ENCODE results near the gene DIAPH3. TPM values are rescaled to one million over a fixed set of nuclear protein-coding genes. Genes with fewer than 3 reads are reported as not detected.

Gene DIAPH3
- total RNA-seq, 1 donor from 2014 or later = 1.0 TPM

DNA sequence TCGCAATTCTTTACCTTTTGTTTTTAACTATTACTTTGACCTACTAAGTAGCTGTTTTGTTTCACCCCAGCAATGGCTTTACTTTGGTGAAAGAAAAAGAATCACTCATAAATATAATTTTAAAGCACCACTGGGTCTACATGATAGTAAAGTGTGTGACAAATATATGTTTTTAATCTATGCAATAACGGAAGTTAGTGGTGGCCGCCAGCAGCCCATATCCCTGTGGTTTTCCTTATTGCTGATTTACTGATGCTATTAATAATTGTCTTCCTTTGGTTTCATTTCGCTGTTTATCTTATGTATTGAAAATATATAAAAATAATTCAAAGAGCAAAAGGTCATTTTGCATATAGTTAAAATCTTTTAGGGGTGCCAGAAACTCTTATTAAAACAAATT is 491.3 kb downstream of the DIAPH3 start:
- DNase-seq (ENCODE audit: low spot score) = no peak

DNA sequence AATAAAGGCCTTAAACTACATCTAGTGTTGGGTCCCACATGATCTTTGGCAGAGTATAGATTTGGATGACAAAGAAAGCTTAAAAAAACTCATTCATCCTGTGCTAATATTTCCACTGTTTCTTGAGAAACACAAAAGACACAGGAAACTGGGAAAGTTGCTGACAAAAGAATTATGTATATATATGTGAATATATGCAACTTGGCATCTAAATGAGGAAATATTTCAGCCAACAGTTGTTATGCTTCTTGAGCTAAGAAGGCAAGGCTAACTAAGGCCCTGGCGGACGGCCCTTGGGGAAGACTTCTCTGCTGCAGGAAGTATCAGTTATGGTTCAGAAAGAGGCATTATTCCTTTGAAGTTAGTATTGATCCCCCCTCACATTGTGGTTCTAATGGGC is 491.8 kb downstream of the DIAPH3 start:
- no peak for DNase-seq (ENCODE audit: low spot score)

DNA sequence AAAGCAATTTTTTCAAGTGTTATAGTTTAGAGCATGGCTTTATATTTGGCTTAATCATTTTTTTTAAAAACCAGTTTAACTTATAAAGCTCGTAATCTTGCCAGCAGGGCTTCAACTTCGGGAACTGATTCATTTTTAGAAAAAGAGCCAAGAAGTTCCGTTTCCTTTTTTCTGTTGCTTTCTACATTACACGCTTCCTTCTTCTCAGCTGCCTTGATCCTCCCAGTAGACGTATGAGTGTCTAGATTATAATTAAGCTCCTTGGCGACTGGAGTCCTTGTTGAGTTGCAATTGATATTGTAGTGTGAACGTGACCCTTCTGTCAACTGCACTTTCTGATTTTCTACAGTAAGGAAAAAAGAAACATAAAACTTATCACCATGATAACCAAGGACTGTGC is 497.2 kb downstream of the DIAPH3 start:
- no peak for DNase-seq (ENCODE audit: low spot score)

DNA sequence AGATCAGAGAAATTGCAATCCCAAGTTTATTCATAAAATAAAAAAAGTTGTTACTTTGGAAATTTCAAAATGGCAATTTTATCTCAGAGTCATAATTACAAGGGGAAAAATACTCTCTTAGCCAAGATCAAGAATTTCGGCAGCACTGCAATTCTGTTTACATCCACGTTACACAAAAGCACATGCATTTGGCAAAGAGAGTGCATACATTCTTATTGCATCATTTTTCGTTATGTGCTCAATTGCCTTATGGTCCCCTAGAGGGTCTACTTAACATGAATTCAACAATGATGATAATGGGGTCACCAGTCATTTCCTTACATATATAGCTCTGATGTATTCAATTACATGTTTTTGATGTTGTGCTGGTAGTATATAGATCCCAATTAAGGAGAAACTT is 498.0 kb downstream of the DIAPH3 start:
- DNase-seq (ENCODE audit: low spot score) = no peak

DNA sequence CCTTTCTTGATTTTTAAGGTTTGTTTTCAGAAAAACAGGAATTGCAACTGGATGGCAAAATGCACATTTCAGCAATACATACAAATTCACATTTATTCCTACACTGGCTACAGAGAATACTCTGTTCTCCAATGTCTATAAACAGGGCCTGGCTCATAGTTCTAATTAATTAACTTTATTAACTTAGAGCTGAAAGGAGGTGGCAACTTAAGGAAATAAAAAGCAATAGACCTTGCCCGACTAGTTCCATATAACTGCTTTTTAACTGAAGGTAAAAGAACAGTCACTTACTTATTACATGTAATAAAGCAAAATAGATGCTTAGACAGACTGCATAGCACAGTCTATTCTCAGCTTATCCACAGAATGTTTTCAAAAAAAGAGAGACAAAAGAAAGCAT is 498.5 kb downstream of the DIAPH3 start:
- DNase-seq (ENCODE audit: low spot score) = no peak

DNA sequence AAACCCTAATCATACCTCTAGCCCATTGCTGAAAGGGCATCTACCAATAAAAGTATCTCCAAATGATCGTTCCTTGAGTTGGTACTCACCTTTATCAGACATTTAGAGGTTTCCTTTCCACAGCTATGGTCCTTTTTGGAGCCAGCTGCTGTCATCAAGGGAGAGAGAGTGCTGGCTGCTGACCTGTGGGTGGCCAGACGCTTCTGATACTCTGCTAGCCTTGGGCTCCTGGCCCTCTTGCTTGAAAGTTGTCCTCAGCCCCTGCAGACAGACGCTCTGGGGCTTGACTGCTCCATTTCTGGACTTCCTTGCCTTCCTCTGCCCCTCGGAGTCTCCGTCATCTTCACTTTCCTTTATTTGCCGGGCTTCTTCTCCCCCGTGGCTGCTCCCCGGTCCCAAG is 499.1 kb downstream of the DIAPH3 start:
- no peak for DNase-seq (ENCODE audit: low spot score)

DNA sequence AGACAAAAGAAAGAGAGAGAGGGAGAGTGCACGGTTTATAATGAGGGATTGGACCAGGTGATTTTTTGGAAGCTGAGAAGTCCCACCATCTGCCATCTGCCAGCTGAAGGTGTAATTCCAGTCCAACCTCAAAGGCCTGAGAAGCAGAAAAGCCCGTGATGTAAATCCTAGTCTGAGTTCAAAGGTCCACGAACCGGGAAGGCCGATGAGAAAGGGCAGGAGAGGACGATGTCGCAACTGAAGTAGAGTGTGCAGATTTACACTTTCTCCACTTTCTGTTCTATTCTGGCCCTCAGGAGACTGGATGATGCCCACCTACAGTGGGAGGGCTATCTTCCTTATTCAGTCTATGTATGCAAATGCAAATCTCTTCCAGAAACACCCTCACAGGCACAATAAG is 500.0 kb downstream of the DIAPH3 start:
- no peak for DNase-seq (ENCODE audit: low spot score)

DNA sequence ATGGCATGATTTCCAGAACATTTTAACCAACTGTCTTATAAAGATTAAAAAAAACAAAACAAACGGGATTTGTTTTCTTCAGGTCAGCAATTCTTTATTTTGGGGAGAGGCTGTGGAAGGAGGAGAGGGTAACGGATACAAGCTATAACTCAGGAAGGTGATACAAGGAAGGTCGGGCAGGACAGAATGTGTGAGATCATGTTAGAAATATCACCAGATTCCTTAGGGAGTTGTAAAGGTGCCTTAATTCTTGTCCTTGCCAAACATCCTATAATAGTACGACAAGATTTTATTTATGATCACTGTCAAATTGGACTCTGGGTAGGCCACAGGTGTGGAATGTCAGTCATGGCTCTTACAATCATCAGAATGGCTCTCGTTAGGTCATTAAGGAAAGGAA is 503.1 kb downstream of the DIAPH3 start:
- DNase-seq (ENCODE audit: low spot score) = no peak

DNA sequence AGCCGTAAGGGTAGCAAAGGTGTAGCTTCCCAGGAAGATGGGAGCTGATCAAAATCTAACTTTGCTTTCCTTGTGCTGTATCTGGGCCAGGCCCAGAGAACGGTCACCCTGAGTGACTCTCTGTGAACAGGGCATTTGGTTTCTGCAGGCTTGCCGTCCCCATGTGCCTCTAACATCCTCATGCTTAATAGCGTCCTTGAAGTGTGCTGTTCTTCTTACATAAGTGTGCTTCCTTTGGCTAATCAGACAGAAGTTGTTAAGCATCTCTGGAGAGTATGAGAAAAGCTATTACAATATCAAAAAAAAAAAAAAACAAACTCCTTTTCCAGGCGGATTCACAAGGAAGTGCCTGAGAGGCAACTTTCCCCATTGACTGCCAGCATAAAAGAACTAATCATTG is 503.7 kb downstream of the DIAPH3 start:
- DNase-seq (ENCODE audit: low spot score) = no peak

DNA sequence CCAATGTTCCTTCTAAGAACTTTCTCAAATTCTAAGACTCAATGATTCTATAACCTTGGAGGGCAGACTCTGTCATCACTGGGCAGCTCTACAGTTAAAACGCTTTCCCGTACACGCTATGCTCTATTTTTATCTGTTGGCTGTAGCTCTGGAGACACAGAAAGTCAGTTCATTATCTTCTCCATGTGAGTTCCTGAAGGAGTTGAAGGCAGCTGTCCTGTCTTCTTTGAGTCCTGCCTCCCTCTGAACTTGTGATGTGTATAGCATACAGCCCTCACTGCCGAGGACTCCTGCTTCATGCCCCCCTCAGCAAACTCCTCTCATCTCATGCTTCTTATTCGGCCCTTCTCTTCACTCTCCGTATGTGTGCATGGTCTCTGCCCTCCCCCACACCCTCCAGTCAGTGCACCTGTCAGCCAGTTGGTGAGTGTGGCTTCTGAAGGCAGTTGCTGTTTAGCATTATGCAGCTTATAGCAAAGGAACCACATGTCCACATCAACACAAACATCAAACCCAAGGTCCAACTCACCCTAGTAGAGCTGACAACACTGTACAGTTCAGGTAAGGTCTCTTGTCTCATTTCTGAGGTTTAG is 504.9 kb downstream of the DIAPH3 start:
- DNase-seq (ENCODE audit: low spot score) = no peak

DNA sequence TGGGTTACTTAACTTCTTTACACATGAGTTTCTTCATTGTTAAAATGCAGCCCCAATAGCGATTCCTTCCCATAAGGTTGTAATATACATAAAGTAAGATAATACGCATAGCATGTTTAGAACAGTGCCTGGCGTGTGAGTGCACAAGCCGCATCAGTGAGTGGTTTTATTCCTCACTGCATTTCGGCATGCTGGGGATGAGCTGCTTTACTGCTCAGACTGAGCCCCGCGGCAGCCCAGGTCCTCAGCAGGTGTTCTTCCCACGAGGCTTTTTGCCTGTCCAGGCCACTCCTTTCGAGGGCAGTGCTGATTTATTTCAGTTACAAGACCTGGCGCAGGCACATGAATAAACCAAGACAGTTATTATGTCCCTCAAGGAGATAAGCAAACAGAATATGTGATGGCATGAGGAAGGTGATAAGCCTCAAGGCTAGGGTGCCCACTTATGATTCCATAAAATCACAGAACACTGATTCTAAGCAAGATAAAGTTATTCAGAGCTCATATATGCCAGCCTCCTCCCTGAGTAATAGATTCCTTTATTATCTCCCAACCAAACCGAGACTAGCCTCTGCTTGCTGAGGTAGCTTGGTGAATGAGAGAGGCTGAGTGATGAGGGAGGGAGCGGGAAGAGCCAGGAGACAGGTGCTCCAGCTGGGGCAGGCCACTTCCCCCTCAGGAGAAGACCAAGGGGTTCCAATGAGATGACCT is 505.5 kb downstream of the DIAPH3 start:
- DNase-seq (ENCODE audit: low spot score) = no peak

DNA sequence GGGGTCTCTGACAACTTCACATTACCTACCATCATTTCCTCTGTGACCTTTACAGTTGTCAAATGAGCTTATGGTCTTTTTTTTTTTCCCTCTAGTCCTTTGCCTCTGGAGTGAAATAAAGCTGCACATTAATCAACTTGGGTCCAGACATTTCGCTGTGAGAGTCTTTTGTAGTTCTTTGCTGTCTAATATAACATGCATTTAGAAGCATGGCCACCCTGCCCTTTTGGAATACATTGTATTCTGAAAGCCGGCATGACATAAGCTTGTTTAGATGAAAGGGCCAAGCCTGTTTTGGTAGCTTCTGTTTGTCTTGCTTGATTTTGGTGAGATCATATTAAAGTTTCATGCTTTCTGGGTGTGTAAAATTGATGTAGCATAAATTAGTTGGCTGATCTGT is 509.8 kb downstream of the DIAPH3 start:
- DNase-seq (ENCODE audit: low spot score) = no peak

DNA sequence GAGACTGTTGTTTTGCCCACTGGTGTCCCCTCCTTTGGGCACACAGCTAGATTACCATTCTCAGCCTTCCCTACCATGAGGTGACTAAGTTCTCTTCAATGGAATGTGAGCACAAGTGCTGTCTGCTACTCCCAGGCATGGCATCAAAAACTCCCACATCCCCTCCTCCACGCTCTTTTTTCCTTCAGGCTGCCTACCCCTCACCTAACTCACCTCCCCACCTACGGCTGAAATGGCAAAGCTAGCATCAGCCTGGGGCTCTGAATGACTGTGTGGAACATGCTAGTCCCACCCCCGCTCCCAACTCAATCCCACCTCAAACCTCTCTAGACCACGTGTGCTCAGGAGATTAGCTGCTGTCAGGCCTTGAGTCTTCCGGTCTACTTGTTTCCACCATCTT is 512.2 kb downstream of the DIAPH3 start:
- no peak for DNase-seq (ENCODE audit: low spot score)

DNA sequence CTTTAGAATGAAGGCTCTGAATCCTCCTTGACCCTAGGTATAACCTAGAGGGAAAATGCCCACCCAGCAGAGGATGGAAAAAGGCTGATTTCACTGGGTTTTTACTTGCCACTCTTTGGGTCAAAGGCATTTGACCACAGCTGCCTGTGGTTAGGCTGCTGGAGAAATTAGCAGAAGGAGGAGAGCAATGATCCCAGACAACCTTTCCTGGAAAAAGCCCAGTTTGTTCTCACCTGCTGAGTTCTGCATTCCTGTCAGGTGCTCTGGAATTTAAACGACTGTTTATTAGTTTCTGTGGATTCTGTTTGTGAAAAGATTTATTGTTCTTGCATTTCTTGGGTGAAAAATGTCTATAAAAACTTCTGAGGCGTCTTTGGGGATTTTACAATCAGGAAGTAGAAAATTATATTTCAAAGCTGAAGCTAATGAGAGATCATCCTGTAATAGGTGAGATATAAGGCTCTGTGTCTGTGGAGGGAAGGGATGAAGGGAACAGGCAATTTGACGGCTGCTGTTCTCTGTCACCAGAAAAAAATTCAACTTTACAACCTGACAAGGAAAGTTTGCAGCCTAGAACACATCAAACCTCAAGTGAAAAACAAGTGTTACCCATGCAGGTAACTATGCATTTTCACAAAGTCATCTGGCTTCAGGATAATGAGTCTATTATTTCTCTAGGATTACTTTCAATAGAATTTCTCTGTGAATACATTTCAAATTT is 519.7 kb downstream of the DIAPH3 start:
- no peak for DNase-seq (ENCODE audit: low spot score)

DNA sequence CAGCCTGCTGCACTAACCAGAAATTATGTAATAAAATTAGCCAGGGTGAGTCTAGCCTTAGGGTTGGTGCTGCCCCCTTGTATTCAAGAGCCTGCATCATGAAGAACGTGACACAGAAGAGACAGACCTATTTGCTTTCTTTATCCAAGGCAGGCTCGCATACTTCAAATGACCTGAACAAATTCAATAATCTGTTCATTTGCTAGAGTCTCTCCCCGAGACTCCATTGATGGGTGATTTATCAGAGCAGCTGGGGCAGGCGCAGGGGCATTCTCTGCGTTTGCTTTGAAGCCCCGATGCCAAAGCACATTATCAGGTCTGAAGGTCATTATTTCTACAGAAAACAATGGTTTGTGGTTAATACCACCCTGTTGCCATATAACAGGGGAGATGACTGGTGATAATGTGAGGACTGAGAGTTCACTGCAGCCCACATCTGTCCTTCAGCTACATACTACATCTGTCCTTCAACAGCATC is 520.3 kb downstream of the DIAPH3 start:
- no peak for DNase-seq (ENCODE audit: low spot score)

DNA sequence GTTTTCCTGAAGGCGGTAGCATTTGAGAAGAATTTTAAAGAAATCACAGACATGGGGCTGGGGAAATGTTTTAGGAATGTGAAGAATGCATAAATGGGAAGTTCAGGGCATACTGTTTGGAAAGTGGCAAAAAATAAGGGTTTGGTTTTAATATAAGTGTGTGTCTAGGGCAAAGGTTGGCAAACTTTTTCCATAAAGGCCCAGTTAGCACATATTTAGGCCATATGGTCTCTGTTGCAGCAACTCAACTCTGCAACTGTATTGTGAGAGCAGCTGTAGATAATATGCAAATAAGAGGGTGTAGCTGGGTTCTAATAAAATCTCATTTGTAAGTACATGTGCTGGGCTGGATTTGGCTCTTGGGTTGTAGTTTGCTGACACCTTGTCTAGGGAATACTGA is 521.9 kb downstream of the DIAPH3 start:
- no peak for DNase-seq (ENCODE audit: low spot score)

DNA sequence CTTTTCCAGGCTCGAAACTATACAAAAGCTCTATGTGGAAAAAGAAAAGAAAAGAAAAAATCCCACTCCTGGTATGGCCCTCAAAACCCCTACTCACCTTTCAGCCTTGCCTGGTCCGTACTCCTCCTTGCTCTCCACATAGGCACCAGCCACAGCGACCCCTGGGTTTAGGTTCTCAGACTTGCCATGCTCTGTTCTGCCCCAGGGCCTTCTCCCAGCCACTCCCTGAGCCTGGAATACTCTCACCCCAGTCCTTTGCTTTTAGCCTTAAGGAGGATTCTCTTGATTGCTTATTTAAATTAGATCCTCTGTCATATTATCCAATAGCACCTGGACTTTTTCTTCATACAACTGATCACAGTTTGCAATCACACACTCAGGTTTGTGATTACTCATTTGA is 522.5 kb downstream of the DIAPH3 start:
- no peak for DNase-seq (ENCODE audit: low spot score)

DNA sequence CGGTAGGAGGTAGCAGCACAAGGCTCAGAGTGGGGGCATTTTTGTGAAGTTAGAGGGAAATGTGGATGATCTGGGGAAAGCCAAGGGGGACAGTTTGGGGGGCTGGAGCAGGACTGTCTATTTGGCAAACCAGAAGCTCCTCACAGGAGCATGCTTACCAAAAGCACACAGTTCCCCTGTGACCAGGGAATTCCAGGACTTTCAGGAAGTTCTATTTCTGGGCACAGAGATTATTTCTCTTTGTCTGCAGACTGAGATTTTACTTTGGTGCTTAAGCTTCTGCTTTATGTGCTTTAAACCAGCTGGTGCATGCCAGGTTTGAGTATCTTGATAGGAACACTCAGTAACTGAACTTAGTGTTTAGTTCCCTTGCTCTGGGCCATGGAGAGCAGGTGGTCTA is 525.3 kb downstream of the DIAPH3 start:
- DNase-seq (ENCODE audit: low spot score) = no peak

DNA sequence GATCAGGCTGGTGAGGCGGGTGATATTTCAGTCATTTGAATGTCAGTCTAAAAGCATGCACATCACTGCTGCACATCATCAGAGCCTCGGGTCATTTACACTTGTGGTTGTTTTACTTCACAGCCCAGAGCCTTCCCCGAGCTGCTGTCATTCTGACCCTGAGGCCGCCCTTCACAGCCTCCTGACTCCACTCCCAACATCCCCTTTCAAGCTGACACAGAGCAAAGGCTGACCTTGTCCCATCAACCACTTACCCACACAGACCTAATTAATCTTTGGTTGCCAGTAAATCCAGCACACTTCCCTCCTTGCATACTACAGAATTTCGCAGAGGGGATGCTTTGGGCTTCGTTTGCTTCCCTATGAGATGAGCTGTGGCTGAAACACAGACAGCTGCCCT is 528.1 kb downstream of the DIAPH3 start:
- no peak for DNase-seq (ENCODE audit: low spot score)

DNA sequence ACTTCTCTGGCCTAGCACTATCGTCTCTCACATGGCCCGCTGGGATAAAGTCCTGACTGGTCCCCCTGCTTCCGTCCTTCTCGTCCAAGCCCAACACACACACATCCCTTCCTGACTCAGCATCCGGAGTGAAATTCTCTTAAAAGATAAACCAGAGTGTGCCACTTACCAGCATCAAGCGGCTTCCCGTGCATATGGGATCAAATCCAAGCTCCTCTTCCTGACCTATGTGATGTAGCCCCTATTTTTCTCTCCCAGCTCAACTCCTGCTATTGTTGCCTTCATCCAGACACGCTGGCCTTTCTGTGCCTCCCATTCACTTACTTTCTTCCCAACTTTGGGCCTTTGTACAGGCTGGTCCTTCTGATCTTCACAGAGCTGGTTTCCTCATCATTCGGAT is 530.4 kb downstream of the DIAPH3 start:
- no peak for DNase-seq (ENCODE audit: low spot score)

DNA sequence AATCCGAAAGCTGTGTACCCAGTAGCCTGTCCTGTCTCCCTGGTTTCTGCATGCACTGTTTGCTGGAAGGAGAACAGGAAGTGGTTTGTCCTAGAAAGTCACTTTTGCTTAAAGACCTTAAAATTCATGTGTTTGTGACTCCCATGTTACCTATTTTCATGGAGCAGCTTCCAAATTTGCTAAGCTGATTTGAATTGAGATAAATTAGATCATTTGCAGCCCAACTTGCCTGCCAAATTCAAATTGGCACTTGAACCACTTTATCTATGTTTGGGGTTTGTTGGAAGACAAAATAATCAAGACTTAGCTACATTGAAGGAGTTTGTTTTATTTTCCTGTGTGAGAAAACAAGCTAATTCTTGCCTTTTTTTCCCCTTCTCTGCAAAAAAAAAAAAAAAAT is 532.5 kb downstream of the DIAPH3 start:
- DNase-seq (ENCODE audit: low spot score) = no peak

DNA sequence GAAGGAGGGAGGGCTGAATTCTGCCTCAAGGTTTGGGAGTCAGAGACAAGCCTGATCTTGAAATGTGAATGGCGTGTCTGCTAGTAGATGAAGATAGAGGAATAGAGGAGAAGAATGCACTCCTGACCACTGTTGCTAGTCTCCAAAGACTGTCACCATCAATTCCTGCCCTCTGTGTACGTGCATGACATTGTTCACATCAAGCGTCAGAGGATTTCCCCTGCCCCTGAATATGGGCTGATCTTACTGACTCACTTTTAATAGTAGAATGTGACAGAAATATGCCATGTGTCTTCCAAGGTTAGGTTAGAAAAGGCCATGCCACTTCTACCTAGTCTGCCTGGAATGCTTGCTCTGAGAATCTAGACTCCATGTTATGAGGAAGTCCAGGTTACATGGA is 538.6 kb downstream of the DIAPH3 start:
- no peak for DNase-seq (ENCODE audit: low spot score)

DNA sequence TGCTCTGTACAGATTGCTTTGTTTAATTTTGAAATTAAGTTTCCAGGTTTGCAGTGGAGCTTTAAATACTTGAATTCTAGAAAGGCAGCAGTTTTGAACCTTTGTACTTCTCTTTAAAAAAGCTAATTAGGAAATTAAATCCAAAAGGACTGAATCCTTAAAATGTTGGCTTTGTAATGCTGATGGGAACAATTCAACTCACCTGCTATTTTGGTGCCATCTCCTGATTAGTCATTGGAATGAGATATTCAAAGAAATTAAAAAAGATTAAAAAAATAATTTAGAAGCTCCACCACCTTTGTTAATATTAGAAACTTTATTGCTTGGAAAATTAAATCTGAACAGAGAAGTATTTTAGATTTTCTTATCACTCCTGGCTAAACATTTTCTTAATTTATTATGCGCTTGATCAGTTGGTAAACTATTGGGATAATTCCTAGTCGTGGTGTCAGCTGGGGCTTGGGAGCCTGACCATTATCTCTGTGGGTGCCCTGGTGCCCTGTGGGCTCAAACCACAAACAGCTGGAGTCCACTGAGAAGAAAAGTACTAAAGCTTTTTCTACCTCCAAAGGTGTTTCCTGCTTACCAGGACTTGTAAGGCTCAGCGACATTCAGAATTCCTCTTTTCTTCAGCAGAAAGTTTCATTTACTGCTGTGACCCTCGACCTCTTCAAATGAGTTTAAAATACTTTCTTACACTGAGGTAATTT is 540.4 kb downstream of the DIAPH3 start:
- no peak for DNase-seq (ENCODE audit: low spot score)
